ENCODE results near the gene GCSAM.

The GCSAM gene

GRCh38 chr3:112131111-112131510 is 1.9 kb downstream of the GCSAM start:
- no peak overlapping the region for H3K4me3 ChIP-seq
- peak overlapping the region in 1 of 21 experiments; percentile 72 for H3K27ac ChIP-seq

GRCh38 chr3:112130638-112130993 is 2.4 kb downstream of the GCSAM start:
- no peak overlapping the region for H3K4me3 ChIP-seq

GRCh38 chr3:112129925-112130637 is 3.0 kb downstream of the GCSAM start:
- H3K4me3 ChIP-seq, result no peak overlapping the region
- H3K27ac ChIP-seq, result peak overlapping the region in 2 of 21 experiments; percentile 11 to 72

More at GRCh38 chr3:112130638-112130993, 2.4 kb downstream of the GCSAM start:
- H3K27ac ChIP-seq, result peak overlapping the region in 1 of 21 experiments; percentile 72

- Histone ChIP-seq H3K27ac (peak overlapping the region in 3 of 21 experiments; percentile 6 to 72 (median 37)), H3K4me3 (no peak overlapping the region)
Measured at GRCh38 chr3:112128843-112129727, 4.0 kb downstream of the GCSAM start.

GRCh38 chr3:112127522-112128494 is 5.2 kb downstream of the GCSAM start:
- Histone ChIP-seq H3K4me3 (no peak overlapping the region), H3K27ac (peak overlapping the region in 4 of 21 experiments; percentile 2 to 72 (median 14))

- Histone ChIP-seq H3K27ac (peak overlapping the region in 5 of 21 experiments; percentile 10 to 72 (median 43)), H3K4me3 (no peak overlapping the region)
Measured at GRCh38 chr3:112126511-112126911, 6.5 kb downstream of the GCSAM start.

GRCh38 chr3:112124907-112125607 is 8.0 kb downstream of the GCSAM start:
- no peak overlapping the region for H3K27ac ChIP-seq
- no peak overlapping the region for H3K4me3 ChIP-seq

- no peak overlapping the region for H3K27ac ChIP-seq
- H3K4me3 ChIP-seq, result no peak overlapping the region
Measured at GRCh38 chr3:112123548-112123947, 9.5 kb downstream of the GCSAM start.

- Histone ChIP-seq H3K4me3 (no peak overlapping the region), H3K27ac (no peak overlapping the region)
Measured at GRCh38 chr3:112122870-112123269, 10.2 kb downstream of the GCSAM start.

- Histone ChIP-seq H3K4me3 (no peak overlapping the region), H3K27ac (no peak overlapping the region)
Measured at GRCh38 chr3:112121577-112122547, 11.2 kb downstream of the GCSAM start.

GRCh38 chr3:112119962-112120836 is 12.8 kb downstream of the GCSAM start:
- no peak overlapping the region for H3K4me3 ChIP-seq
- H3K27ac ChIP-seq, result peak overlapping the region in 2 of 21 experiments; percentile 3 to 5

- H3K4me3 ChIP-seq, result no peak overlapping the region
- peak overlapping the region in 5 of 21 experiments; percentile 3 to 54 (median 30) for H3K27ac ChIP-seq
Measured at GRCh38 chr3:112117841-112118571, 15.0 kb downstream of the GCSAM start.

- peak overlapping the region in 5 of 21 experiments; percentile 3 to 54 (median 30) for H3K27ac ChIP-seq
- H3K4me3 ChIP-seq, result no peak overlapping the region
Measured at GRCh38 chr3:112117415-112117814, 15.6 kb downstream of the GCSAM start.

- H3K27ac ChIP-seq, result no peak overlapping the region
- no peak overlapping the region for H3K4me3 ChIP-seq
Measured at GRCh38 chr3:112116748-112117186, 16.3 kb downstream of the GCSAM start.

- no peak overlapping the region for H3K27ac ChIP-seq
- H3K4me3 ChIP-seq, result no peak overlapping the region
Measured at GRCh38 chr3:112115806-112116383, 17.2 kb downstream of the GCSAM start.
